AG08395 (cell line): ENCODE results near the gene DRAXIN.

ENCODE experiments used
- DNase-seq: peaks from one replicate; pipeline ENCODE4 v3.0.0; 2012; ENCODE audit warnings: mixed read lengths, low spot score

DRAXIN gene

GRCh38 chr1:11711490-11711889 is 20.0 kb downstream of the DRAXIN start:
- no peak for DNase-seq

GRCh38 chr1:11712285-11712684 is 20.8 kb downstream of the DRAXIN start:
- DNase-seq, result no peak

GRCh38 chr1:11713095-11713494 is 21.6 kb downstream of the DRAXIN start:
- DNase-seq, result no peak

- no peak for DNase-seq
These were observed 23.5 kb downstream of the DRAXIN start for GRCh38 chr1:11714831-11715575.

- peak; percentile 66 for DNase-seq
These were observed 28.0 kb downstream of the DRAXIN start for GRCh38 chr1:11719313-11720032.

GRCh38 chr1:11720033-11720376 is 28.5 kb downstream of the DRAXIN start:
- no peak for DNase-seq

- no peak for DNase-seq
These were observed 29.0 kb downstream of the DRAXIN start for GRCh38 chr1:11720525-11720924.

GRCh38 chr1:11721311-11721710 is 29.8 kb downstream of the DRAXIN start:
- DNase-seq, result no peak

GRCh38 chr1:11722538-11722937 is 31.0 kb downstream of the DRAXIN start:
- no peak for DNase-seq

- DNase-seq, result no peak
These were observed 34.1 kb downstream of the DRAXIN start for GRCh38 chr1:11725616-11726015.

GRCh38 chr1:11727119-11727518 is 35.6 kb downstream of the DRAXIN start:
- DNase-seq, result no peak

GRCh38 chr1:11728126-11728806 is 36.8 kb downstream of the DRAXIN start:
- DNase-seq, result no peak

- no peak for DNase-seq
These were observed 37.6 kb downstream of the DRAXIN start for GRCh38 chr1:11729155-11729497.

- no peak for DNase-seq
These were observed 38.3 kb downstream of the DRAXIN start for GRCh38 chr1:11729498-11730428.

- peak; percentile 66 for DNase-seq
These were observed 39.0 kb downstream of the DRAXIN start for GRCh38 chr1:11730429-11730891.

GRCh38 chr1:11731691-11732283 is 40.3 kb downstream of the DRAXIN start:
- peak; percentile 81 for DNase-seq

GRCh38 chr1:11733306-11733705 is 41.8 kb downstream of the DRAXIN start:
- DNase-seq, result no peak

- no peak for DNase-seq
These were observed 44.0 kb downstream of the DRAXIN start for GRCh38 chr1:11735531-11735853.

GRCh38 chr1:11735854-11736745 is 44.6 kb downstream of the DRAXIN start, which contains the start of gene AGTRAP:
Gene AGTRAP, plus strand, starts transcription at chr1:11736136. Its CDS starts 73 bp downstream, at chr1:11736209.
- peak; percentile 94 for DNase-seq
